Measurements from ENCODE around the gene PCLAF.

- no peak for TF ChIP-seq CTCF (IDR thresholded peaks at IDR 0.05)
- TF ChIP-seq POLR2A (IDR thresholded peaks at IDR 0.05; ENCODE audit: low read length), result no peak
- no peak for TF ChIP-seq REST (IDR thresholded peaks at IDR 0.05)
Measured at GRCh38 chr15:64412216-64412615, 31.0 kb upstream of the PCLAF start.

Data from A549 (cell line).